ENCODE results near the gene EMILIN1. TPM values are rescaled to one million over a fixed set of nuclear protein-coding genes. Genes with fewer than 3 reads are reported as not detected.

Gene EMILIN1
- total and polyA plus RNA-seq, 2 of the 8 experiments (the other 6 are each of a cell fraction or from before 2014, with no cell fraction given): 1.9 to 3.0 TPM

- Histone ChIP-seq H4K20me1 (replicated peaks in 1 of 2; ENCODE audit: control insufficient read depth in 1 of 2, insufficient read depth in 2 of 2, low read length in 2 of 2) (no peaks in the 10 kb centered on the region), H3K4ac (replicated peaks; ENCODE audit: insufficient read length, low read depth, low read length) (no peak overlapping the region), H3K36me3 (ENCODE audit: control insufficient read depth in 2 of 4, insufficient read depth in 4 of 4, low read length in 3 of 4) (no peaks in the 10 kb centered on the region), H3K56ac (replicated peaks; ENCODE audit: insufficient read length, low read depth, low read length) (no peak overlapping the region), H3K23ac (ENCODE audit: insufficient read length) (no peak overlapping the region), H3K4me2 (ENCODE audit: insufficient read depth in 1 of 2, low read depth in 2 of 2, low read length in 2 of 2) (no peak overlapping the region), H2AK5ac (ENCODE audit: low read depth, low read length) (no peak overlapping the region), H3K79me1 (ENCODE audit: low read depth, low read length) (no peaks in the 10 kb centered on the region), H3K27me3 (replicated peaks in 1 of 4; ENCODE audit: control insufficient read depth in 3 of 4, extremely low read depth in 1 of 4, insufficient read depth in 3 of 4, low read length in 3 of 4) (no peaks in the 10 kb centered on the region; a peak in 1 of 7 replicates), H3K14ac (ENCODE audit: insufficient read length) (no peak overlapping the region), H2BK15ac (ENCODE audit: low read length) (no peak overlapping the region), H3K9ac (replicated peaks in 1 of 4; ENCODE audit: extremely low read depth in 1 of 4, low read depth in 3 of 4, low read length in 3 of 4) (no peak overlapping the region), H3K4me1 (replicated peaks in 1 of 4; ENCODE audit: control insufficient read depth in 3 of 4, insufficient read depth in 4 of 4, low read length in 3 of 4) (no peaks in the 10 kb centered on the region; a peak in 1 of 7 replicates), H2BK12ac (ENCODE audit: low read depth, low read length) (no peak overlapping the region), H4K5ac (ENCODE audit: insufficient read length, low read depth, low read length) (no peak overlapping the region), H2BK120ac (replicated peaks; ENCODE audit: low read depth, low read length) (no peak overlapping the region), H4K8ac (ENCODE audit: extremely low read depth, insufficient read depth, low read length) (no peak overlapping the region), H3K23me2 (ENCODE audit: low read depth, low read length) (no peaks in the 10 kb centered on the region), H3K18ac (ENCODE audit: extremely low read depth, low read length) (no peak overlapping the region), H3K4me3 (ENCODE audit: extremely low read depth in 1 of 4, insufficient read depth in 2 of 4, low read depth in 3 of 4, low read length in 4 of 4) (no peak overlapping the region), H4K91ac (replicated peaks; ENCODE audit: insufficient read length, low read length) (no peak overlapping the region), H3K79me2 (ENCODE audit: control insufficient read depth in 1 of 2, insufficient read depth in 2 of 2, low read length in 2 of 2) (no peaks in the 10 kb centered on the region), H2BK20ac (ENCODE audit: low read length) (no peak overlapping the region), H3K9me3 (ENCODE audit: insufficient read depth in 2 of 2, low read depth in 1 of 2, low read length in 1 of 2) (no peaks in the 10 kb centered on the region), H2AFZ (ENCODE audit: low read length) (no peak overlapping the region), H2BK5ac (ENCODE audit: low read depth, low read length) (no peak overlapping the region), H3K27ac (ENCODE audit: low read depth, low read length) (no peak overlapping the region)
- POLR2A ChIA-PET (ENCODE audit: partially characterized antibody): interaction anchor here (1.7 kb wide), 1 partner anchor 25 kb away, joined by 4 read pairs; no protein-coding TSS in a partner anchor
- CTCF ChIA-PET (ENCODE audit: partially characterized antibody): interaction anchor here (0.6 to 9.5 kb wide), 9 partner anchors 8 to 177 kb away, joined by 3 to 120 read pairs (median 5); partner anchors contain the start of gene KHK
- WGBS, 2 experiments (ENCODE audit: extremely low coverage in 1 of 2, insufficient coverage in 1 of 2, insufficient read length in 1 of 2, insufficient replicate concordance in 2 of 2, low coverage in 1 of 2, low lambda C conversion rate in 2 of 2, missing lambda C conversion rate in 1 of 2): 94% methylated on average over 2 of the region's 2 CpGs; no CpG with 5 or more reads in 1 of the 2 experiments
- DNase-seq (ENCODE audit: low read depth in 1 of 2, low spot score in 2 of 2): no peak
- FAIRE-seq: no peak
- TF ChIP-seq RFX5 (IDR thresholded peaks at IDR 0.05; ENCODE audit: borderline replicate concordance, low read depth, low read length): no peak
- TF ChIP-seq RNF2 (IDR thresholded peaks at IDR 0.05; ENCODE audit: borderline replicate concordance, low read depth, low read length, missing control alignments, poor library complexity, severe bottlenecking): no peak
Measured at GRCh38 chr2:27108221-27108620, 29.8 kb downstream of the EMILIN1 start.

Data from H1 (cell line).